Stimulated activated CD8-positive, alpha-beta memory T cell treated with anti-CD3 and anti-CD28 coated beads, Interleukin-12 subunit alpha, Interleukin-12 subunit beta, amount 100 ng/mL, for 24 hours (primary cell): ENCODE data around the gene DHPS.
"Not testable (repeated sequence)": the region's sequence is repeated elsewhere in the genome, so short reads cannot be mapped to it uniquely, and the experiment has no call there.

ENCODE experiments used
- DNase-seq: peaks from one replicate; pipeline ENCODE4 v3.0.0-alpha.2; 2020; ENCODE audit errors: extremely low read depth

Gene DHPS

DNA sequence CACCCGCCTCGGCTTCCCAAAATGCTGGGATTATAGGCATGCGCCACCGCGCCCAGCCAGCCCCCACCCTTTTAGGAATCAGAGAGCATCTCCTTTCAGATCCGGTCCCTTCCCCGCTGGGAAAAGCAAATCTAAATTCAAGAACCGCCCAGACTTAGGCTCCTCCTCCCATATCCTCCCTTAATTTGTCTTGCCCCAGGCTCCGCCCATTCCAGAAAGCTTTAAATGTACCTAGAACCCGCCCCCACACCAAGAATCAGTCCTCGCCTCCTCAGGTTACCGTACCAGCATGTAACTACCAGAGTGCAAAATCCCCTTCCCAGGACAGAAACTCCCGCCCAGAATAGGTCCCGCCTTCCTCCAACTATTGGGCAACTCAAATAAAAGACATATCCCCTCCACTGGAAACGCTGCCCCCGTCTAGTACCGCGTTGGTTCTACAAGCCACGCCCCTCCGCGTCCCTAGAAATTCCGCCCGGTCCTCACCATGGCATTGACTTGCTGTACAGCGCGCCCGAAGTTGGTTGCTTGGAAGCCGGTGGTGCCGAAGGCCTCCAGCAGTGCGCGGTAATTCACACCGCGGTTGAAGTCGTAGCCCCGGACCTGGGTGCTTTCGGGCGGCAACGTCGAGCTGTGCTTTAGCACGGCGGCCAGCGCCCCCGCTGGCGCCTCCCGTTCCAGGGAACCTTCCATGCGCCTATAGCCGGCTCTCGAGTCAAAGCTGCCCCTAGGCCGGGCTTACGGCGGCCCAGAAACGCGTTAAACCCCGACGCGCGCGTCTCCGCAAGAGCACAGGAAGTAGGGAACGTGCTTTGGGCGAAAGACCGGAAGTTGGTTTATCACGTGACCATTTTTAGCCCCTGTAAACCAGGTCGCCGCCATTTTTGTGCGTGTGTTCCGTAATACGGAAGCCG, at the start of gene DHPS:
DHPS (minus strand) TSS at position 807 of the 914 bp plus-strand sequence; CDS start at position 693, 114 bp downstream.
- peak; percentile 74 for DNase-seq

- DNase-seq = no peak
Observed at GRCh38 chr19:12731337-12731736, 49.7 kb upstream of the DHPS start.

GRCh38 chr19:12730064-12730463, 48.4 kb upstream of the DHPS start:
- DNase-seq = no peak

DNA sequence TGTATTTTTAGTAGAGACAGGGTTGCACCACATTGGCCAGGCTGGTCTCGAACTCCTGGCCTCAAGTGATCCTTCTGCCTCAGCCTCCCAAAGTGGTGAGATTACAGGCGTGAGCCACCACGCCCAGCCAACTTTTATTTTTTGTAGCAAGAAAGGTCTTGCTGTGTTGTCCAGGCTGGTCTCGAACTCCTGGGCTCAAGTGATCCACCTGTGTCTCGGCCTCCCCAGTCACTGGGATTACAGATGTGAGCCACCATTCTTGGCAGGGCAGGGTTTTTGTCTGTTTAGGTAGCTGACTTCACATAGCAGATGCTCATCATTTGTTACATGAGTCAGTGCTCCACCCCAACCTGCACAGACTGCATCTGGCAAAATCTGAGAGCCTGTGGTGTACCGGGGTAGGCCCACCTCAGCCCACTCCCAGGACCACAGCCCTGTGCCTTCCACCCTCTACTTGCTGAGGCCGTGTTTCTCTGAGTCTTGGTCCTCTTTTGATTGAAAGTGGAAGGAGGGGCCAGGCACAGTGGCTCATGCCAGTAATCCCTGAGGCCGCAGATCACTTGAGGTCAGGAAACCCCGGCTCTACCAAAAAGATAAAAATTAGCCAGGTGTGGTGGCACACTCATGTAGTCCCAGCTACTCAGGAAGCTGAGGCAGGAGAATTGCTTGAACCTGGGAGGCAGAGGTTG, 46.2 kb upstream of the DHPS start:
- no peak for DNase-seq

DNA sequence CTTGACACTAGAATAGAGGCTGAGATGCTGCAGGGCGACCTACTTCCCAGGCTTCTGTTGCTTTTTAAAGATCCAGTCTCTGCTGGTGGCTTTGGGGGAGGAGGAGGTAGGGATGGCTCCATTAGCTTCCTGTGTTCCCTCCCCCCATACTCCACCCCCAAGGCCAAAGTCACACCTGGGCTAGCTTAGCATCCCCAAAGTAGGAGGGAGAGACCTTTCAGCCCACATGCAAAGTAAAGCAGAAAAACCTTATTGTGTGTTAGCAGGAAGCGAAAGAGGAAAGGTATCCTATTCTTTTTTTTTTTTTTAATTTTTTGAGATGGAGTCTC, 45.3 kb upstream of the DHPS start:
- no peak for DNase-seq

DNA sequence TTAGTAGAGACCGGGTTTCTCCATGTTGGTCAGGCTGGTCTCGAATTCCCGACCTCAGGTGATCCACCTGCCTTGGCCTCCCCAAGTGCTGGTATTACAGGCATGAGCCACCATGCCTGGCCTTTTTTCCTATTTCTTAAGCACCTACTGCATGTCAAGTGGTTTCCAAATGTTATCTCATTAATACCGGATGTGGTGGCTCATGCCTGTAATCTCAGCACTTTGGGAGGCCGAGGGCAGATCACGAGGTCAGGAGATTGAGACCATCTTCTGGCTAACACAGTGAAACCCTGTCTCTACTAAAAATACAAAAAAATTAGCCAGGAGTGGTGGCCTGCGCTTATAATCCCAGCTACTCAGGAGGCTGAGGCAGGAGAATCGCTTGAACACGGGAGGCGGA, 43.9 kb upstream of the DHPS start:
- DNase-seq = not testable (repeated sequence)

DNA sequence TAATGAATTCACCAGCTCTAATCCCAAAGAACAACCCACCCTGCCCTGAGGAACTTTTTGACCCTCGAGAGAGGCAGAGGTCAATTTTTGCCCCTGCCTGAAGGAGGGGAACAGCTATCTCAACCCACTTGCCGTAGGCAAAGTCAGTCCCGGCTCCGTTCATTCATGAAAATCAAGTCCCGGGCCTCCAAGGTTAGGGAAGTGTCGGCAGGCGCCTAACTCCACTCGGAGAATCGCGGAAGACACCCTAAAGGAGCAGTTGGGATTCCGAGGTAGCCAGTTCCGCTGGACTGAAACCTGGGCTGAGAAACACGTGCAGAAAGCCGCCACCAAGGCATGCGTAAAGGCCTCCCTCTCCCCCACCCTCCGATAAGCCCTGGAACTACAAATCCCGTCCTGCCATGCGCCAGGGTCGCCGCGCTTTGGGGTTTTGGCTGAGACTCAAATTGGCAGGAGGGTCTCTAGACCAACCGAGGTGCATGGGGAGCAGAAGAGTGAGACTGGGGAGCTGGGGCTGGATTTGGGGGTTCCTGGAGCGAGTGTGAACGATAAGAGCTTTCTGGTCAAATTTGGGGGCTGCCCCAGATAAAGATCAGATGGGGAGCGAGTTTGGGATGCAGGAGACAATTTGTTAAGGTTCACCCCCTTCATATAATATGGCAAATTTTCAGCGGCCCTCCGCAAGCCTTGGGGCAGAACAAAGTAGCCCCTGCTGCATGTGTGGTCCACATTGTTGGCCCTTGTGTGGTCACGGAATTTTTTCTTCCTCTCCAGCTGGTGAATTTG, 42.2 kb upstream of the DHPS start, which contains the start of gene TNPO2:
TNPO2 (minus strand) TSS at position 292 of the 786 bp plus-strand sequence. CDS start 2,955 bp downstream, outside the sequence.
- DNase-seq = no peak

DNA sequence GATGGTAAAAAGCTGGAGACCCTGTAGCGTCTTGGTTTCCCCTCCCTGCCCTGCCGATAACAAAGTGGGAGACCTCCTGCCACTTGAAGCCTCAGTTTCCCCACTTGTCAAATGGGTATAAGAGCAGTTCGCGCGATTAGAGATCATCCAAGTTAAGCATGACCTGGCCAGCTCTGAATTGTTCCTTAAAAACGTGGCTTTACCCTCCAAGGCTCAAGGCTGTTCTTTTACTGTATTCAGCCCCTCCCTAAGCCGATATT, 41.6 kb upstream of the DHPS start:
- DNase-seq = no peak

- DNase-seq = peak; percentile 84
Observed at GRCh38 chr19:12722566-12723380, 41.1 kb upstream of the DHPS start.

DNA sequence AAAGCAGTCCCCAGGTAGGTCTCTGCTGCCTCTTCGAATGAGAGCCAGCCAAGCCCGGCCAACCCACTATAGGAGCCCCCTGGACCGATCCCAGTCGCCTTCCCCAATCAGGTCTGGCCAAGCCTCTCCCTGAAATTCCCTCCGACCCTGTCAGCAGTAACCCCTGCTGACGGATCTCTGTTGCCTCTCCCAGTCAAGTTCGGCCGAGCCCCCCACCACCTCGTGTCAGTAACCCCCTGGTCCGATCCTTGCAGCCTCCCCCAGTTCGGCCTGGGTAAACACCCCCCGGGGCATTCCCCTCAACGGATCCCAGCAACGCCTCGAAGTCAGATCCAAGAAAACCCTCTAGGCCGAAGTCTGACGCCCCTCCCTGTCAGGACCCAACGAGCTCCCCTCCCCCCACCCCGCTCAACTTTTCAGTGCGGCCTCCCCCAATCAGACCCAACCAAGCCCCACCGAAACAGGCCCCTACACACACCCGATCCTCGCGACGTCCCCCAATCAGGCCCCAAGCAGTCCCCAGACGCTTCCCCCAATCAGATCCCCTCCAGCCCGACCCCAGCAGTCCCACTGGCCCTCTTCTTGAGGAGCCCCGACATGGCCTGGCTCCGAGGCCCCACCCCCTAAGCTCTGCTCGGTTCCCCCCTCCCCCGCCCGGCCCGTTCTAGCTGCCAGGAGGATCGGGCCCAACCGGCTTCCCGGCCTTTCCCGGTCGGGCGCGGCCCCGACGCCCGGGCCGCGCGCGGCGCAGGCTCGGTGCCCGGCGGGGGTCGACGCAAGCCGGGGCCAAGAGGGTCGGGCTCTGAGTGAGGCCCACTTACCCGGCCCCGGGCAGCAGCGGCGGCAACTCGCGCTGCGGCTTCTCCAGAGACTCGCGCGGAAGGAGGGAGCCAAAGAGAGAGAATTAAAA, 40.2 kb upstream of the DHPS start:
- DNase-seq = no peak

GRCh38 chr19:12720851-12721655, 39.4 kb upstream of the DHPS start:
- no peak for DNase-seq

- no peak for DNase-seq
Observed at GRCh38 chr19:12720296-12720695, 38.6 kb upstream of the DHPS start.

GRCh38 chr19:12715929-12716328, 34.2 kb upstream of the DHPS start:
- no peak for DNase-seq

- DNase-seq = no peak
Observed at GRCh38 chr19:12715102-12715501, 33.4 kb upstream of the DHPS start.

GRCh38 chr19:12713304-12713703, 31.6 kb upstream of the DHPS start:
- DNase-seq = not testable (repeated sequence)

DNA sequence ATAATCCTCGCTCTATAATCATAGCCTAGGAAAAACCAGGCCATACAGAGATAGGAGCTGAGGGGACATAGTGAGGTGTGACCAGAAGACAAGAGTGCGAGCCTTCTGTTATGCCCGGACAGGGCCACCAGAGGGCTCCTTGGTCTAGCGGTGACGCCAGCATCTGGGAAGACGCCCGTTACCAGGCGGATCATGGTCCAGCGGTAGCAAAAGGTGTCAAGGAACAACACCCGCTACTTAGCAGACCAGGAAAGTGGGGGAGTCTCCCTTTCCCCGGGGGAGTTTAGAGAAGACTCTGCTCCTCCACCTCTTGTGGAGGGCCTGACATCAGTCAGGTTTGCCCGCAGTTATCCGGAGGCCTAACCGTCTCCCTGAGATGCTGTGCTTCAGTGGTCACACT, 30.4 kb upstream of the DHPS start:
- not testable (repeated sequence) for DNase-seq

DNA sequence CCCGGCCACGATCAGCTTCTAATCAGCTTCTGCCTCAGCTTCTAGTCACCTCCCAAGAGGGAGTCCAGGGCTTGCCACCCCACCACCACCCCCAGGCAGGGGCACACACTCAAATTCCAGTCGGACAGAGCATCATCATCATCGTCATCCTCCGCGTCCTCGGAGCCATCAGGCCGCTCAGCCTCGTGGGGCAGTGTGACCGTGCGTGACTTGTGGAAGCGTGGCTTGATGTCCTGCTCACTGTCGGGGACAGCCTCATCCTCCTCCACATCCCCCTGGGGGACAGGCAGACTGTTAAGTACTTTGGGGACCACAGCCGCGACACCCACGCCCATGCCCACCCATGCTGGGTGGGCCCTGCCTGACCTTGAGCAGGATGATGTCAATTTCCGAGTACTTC, 29.5 kb upstream of the DHPS start:
- DNase-seq = no peak

DNA sequence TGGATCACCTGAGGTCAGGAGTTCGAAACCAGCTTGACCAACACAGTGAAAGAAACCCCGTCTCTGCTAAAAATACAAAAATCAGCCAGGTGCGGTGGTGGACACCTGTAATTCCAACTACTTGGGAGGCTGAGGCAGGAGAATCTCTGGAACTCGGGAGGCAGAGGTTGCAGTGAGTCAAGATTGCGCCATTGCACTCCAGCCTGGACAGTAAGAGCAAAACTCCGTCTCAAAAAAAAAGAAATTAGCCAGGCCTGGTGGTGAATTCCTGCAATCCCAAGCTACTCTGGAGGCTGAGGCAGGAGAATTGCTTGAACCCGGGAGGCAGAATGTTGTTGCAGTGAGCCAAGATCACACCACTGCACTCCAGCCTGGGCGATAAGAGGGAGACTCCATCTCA, 27.0 kb upstream of the DHPS start:
- DNase-seq = no peak

DNA sequence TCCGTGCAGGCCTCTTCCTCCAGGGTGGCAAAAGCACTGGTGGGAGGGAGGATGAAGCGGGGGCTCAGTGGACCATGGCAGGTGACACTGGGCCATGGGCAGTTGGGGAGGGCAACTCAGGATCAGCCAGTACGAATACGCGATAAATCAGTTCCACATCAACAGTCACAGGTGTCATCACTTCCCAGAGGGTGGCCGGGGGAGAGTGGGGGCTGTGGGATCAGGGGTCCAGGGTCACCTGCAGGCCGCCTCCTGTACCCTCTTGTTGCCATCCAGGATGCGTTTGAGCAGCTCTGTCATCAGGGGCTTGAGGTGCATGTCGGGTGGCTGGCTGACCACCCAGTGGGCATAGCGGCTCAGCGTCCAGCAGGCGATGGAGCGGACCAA, 24.6 kb upstream of the DHPS start:
- DNase-seq = no peak
